ENCODE measurements around the gene SPECC1. TPM values are rescaled to one million over a fixed set of nuclear protein-coding genes. Genes with fewer than 3 reads are reported as not detected.

The SPECC1 gene
- total and polyA plus RNA-seq, 2 of the 13 experiments (the other 11 are each of a cell fraction or from before 2014, with no cell fraction given): 2.3 to 6.9 TPM

DNA sequence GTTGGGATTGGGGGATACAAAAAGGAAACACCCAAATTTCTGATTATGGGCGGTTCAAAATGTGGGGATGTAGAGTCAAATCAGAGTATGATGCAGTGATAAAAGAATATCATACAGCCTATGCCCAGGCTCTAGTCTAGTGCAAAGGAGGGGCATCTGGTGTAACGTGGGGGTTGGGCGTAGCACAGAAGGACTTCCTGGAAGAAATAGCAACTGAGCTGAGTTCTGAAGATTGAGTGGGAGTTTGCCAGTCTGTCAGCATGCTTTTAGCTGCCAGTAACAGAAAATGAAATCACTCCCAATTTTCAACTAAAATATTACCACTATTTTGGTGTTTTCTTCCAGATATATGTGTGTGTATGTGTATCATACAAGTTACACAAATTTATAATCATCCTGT is 196.9 kb downstream of the SPECC1 start:
- ATAC-seq (no peak), DNase-seq (ENCODE audit: low spot score) (no peak), FAIRE-seq (no peak)
- no peaks in the 10 kb centered on the region for H3K27me3 ChIP-seq (ENCODE audit: control insufficient read depth in 1 of 2, insufficient read depth in 2 of 2, low read length in 2 of 2)
- no peak overlapping the region for H3K4me2 ChIP-seq (ENCODE audit: low read depth, low read length)
- no peak for TF ChIP-seq HNF4G (IDR thresholded peaks at IDR 0.05; ENCODE audit: borderline replicate concordance, low read depth, low read length)
- TF ChIP-seq HNF4G (CRISPR knock-in tag; IDR thresholded peaks at IDR 0.05; ENCODE audit: borderline replicate concordance, low read depth): no peak
- TF ChIP-seq RARG (CRISPR knock-in tag; IDR thresholded peaks at IDR 0.05; ENCODE audit: low read depth): no peak
- TF ChIP-seq ZNF737 (CRISPR knock-in tag; IDR thresholded peaks at IDR 0.05; ENCODE audit: borderline replicate concordance): no peak
- TF ChIP-seq AHR (CRISPR knock-in tag; IDR thresholded peaks at IDR 0.05): no peak
- no peak for TF ChIP-seq ZNF615 (CRISPR knock-in tag; IDR thresholded peaks at IDR 0.05; ENCODE audit: borderline replicate concordance)
- TF ChIP-seq, protein P1, sequence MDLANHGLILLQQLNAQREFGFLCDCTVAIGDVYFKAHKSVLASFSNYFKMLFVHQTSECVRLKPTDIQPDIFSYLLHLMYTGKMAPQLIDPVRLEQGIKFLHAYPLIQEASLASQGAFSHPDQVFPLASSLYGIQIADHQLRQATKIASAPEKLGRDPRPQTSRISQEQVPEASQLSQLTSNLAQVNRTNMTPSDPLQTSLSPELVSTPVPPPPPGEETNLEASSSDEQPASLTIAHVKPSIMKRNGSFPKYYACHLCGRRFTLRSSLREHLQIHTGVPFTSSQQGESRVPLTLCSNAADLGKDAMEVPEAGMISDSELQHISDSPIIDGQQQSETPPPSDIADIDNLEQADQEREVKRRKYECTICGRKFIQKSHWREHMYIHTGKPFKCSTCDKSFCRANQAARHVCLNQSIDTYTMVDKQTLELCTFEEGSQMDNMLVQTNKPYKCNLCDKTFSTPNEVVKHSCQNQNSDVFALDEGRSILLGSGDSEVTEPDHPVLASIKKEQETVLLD (CRISPR knock-in tag; IDR thresholded peaks at IDR 0.05; ENCODE audit: low read depth): no peak
- TF ChIP-seq CBX2 (IDR thresholded peaks at IDR 0.05; ENCODE audit: low read depth, low read length): no peak
- no peak for TF ChIP-seq CBX2 (CRISPR knock-in tag; IDR thresholded peaks at IDR 0.05; ENCODE audit: low read depth)
- no peak for TF ChIP-seq ZNF570 (CRISPR knock-in tag; IDR thresholded peaks at IDR 0.05; ENCODE audit: borderline replicate concordance)
- no peak for TF ChIP-seq SAP130 (CRISPR knock-in tag; IDR thresholded peaks at IDR 0.05; ENCODE audit: low read depth)
- no peak for TF ChIP-seq ZNF703 (CRISPR knock-in tag; IDR thresholded peaks at IDR 0.05; ENCODE audit: borderline replicate concordance)
- no peak for TF ChIP-seq SNAPC5 (CRISPR knock-in tag; IDR thresholded peaks at IDR 0.05; ENCODE audit: borderline replicate concordance)
- no peak for TF ChIP-seq ATF7 (IDR thresholded peaks at IDR 0.05)
- no peak for TF ChIP-seq ATF7 (CRISPR knock-in tag; IDR thresholded peaks at IDR 0.05)
- TF ChIP-seq SMARCC2 (IDR thresholded peaks at IDR 0.05): no peak
- no peak for TF ChIP-seq ZNF256 (CRISPR knock-in tag; conservative IDR thresholded peaks at IDR 0.05)
- TF ChIP-seq ARID4A (CRISPR knock-in tag; IDR thresholded peaks at IDR 0.05; ENCODE audit: borderline replicate concordance): no peak
- no peak for TF ChIP-seq ZFP41 (CRISPR knock-in tag; IDR thresholded peaks at IDR 0.05; ENCODE audit: borderline replicate concordance)
- H3K9me3 ChIP-seq (ENCODE audit: low read length): no peaks in the 10 kb centered on the region
- no TSS peak for BruUV-seq (replicated peaks)
- POLR2A ChIA-PET: no interaction called here
- WGBS (ENCODE audit: low lambda C conversion rate): 90% methylated on average over 3 of the region's 3 CpGs
- no peaks in the 10 kb centered on the region for H4K20me1 ChIP-seq (ENCODE audit: insufficient read depth, low read length)
- CTCF ChIA-PET (ENCODE audit: low intra/inter-chr PET ratio, low total read pairs): no interaction called here
- H3K4me1 ChIP-seq (ENCODE audit: insufficient read depth, low read length): no peaks in the 10 kb centered on the region
- intact Hi-C loops (cut with micrococcal nuclease; ENCODE audit: unreplicated experiment): no loop called here
- no peaks in the 10 kb centered on the region for H3K36me3 ChIP-seq (replicated peaks in 1 of 2; ENCODE audit: control insufficient read depth in 1 of 2, insufficient read depth in 2 of 2, low read length in 2 of 2)
- H3K79me2 ChIP-seq (ENCODE audit: insufficient read depth, low read length): no peaks in the 10 kb centered on the region
- H3K4me3 ChIP-seq (replicated peaks in 1 of 3; ENCODE audit: insufficient read depth in 1 of 3, low read depth in 2 of 3, low read length in 3 of 3): no peak overlapping the region
- H2AFZ ChIP-seq (ENCODE audit: low read length): no peak overlapping the region
- H3K9ac ChIP-seq (ENCODE audit: insufficient read depth, low read depth, low read length): no peak overlapping the region
- no peak overlapping the region for H3K27ac ChIP-seq (ENCODE audit: extremely low read length, insufficient read depth, low read length)
- in situ Hi-C loops (cut with HindIII; ENCODE audit: extremely low pct_ligation_motif_present, low pct_unique_long_range_greater_than_20kb): no loop called here
